Measurements from ENCODE around the gene SDC3.

DNA sequence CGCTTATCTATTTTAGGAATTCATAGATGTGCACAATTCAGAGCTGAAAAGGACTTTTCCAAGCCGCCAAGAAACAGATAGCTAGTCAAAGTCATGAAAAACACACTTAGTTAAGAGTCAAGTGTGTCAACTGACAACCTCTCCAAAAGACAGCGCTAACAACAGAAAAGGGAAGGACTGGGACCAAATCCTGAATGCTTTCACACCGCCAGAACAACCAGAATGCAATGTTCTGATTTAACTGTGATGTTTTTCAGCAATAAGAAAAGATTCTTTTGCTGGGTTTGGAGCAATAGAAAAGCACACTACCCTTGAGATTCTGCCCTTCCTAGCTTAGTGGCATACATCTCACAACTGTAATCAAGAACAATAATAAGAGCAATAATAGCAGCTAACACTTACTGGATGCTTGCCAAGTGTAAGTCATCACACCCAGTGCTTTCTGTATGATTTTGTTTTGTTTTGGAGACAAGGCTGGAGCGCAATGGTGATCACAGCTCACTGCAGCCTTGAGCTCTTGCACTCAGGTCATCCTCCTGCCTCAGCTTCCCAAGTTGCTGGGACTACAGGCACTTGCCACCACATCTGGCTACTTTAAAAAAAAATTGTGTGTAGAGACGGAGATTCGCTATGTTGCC, 33.9 kb upstream of the SDC3 start:
- TF ChIP-seq CTCF (IDR thresholded peaks at IDR 0.05) (no peak), POLR2A (IDR thresholded peaks at IDR 0.05) (no peak), POLR2AphosphoS5 (IDR thresholded peaks at IDR 0.05) (no peak)
